Measurements from ENCODE around the gene FGD3.

DNA sequence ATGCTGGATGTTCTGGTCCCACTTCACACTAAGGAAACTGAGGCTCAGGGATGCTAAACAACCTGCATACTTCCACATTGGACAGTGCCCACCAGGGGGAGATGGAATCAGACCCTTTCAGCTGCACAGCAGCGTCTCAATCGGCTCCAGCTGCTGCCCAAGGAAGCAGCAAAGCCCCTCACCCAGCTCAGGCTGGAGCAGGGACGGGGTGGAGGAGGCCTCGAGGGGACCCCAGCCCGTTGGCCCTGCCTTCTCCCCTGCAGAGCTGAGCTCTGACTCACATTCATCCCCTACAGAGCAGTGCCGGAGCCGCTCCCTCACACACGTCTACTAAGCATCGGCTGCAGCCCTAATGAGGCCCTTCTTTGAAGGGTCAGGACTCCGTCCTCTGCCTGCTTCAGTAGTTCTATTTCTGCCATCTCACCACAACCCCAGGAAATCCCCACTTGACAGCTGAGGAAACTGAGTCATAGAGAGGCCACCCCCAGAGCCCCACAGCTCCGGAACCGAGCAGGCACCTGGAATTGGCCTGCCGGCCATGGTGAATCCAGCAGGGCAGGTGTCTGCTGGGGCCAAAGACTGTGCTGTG lies 89.7 kb downstream of the FGD3 start:
- no peak for TF ChIP-seq POLR2A (IDR thresholded peaks at IDR 0.05)
- TF ChIP-seq, protein P1, sequence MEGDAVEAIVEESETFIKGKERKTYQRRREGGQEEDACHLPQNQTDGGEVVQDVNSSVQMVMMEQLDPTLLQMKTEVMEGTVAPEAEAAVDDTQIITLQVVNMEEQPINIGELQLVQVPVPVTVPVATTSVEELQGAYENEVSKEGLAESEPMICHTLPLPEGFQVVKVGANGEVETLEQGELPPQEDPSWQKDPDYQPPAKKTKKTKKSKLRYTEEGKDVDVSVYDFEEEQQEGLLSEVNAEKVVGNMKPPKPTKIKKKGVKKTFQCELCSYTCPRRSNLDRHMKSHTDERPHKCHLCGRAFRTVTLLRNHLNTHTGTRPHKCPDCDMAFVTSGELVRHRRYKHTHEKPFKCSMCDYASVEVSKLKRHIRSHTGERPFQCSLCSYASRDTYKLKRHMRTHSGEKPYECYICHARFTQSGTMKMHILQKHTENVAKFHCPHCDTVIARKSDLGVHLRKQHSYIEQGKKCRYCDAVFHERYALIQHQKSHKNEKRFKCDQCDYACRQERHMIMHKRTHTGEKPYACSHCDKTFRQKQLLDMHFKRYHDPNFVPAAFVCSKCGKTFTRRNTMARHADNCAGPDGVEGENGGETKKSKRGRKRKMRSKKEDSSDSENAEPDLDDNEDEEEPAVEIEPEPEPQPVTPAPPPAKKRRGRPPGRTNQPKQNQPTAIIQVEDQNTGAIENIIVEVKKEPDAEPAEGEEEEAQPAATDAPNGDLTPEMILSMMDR (IDR thresholded peaks at IDR 0.05) = no peak
